K562 (cell line): Measurements from ENCODE around the gene GLRX5. TPM values are rescaled to one million over a fixed set of nuclear protein-coding genes. Genes with fewer than 3 reads are reported as not detected.

Experiments used
- ARID1B ChIP-seq: fragments of 450-650 bp; IDR thresholded peaks from 2 replicates; pipeline ENCODE4 v1.6.1; 2016; ENCODE audit warnings: antibody characterized with exemption, mild to moderate bottlenecking, inconsistent platforms
- ARNT ChIP-seq, 2 experiments: fragments of 450-650 bp; IDR thresholded peaks; 2 replicates each; pipeline ENCODE4 v1.6.1; 2016; ENCODE audit warnings: mild to moderate bottlenecking in 1 of 2
- BHLHE40 ChIP-seq: IDR thresholded peaks from 2 replicates; pipeline ENCODE4 v1.6.1; 2011; ENCODE audit warnings: low read length, improper control_type of control experiment
- CBX5 ChIP-seq: IDR thresholded peaks from 2 replicates; pipeline ENCODE4 v1.6.1; 2014; ENCODE audit warnings: low read depth, borderline replicate concordance
- CCNT2 ChIP-seq: IDR thresholded peaks from 2 replicates; pipeline ENCODE4 v1.6.1; 2011; ENCODE audit warnings: borderline replicate concordance, low read depth, mild to moderate bottlenecking, moderate library complexity, mixed read lengths, low read length; ENCODE audit not compliant: insufficient read length; ENCODE audit errors: extremely low read depth
- CEBPG ChIP-seq, 3 experiments: fragments of 200-800 bp in 1 of 3; sonication (Bioruptor generic) in 1 of 3; sonication (generic) in 1 of 3; formaldehyde crosslinking in 1 of 3; IDR thresholded peaks in 2 of 3; conservative IDR thresholded peaks in 1 of 3; 2 replicates each; pipeline versions ENCODE4 v1.6.1 to v1.8.0; 2016 to 2022; ENCODE audit warnings: missing compliant biosample characterization in 2 of 3, missing genetic modification characterization in 2 of 3, mild to moderate bottlenecking in 1 of 3, missing genetic modification reagents in 1 of 3
- CREB3 ChIP-seq: fragments of 450-650 bp; conservative IDR thresholded peaks from 2 replicates; pipeline ENCODE4 v1.6.1; 2016; ENCODE audit warnings: missing genetic modification characterization, low read depth, mild to moderate bottlenecking, missing compliant biosample characterization, moderate library complexity
- ELF1 ChIP-seq: fragments of 200-800 bp; sonication (Bioruptor generic); IDR thresholded peaks from 2 replicates; pipeline ENCODE4 v1.6.1; 2016; ENCODE audit warnings: missing genetic modification characterization, missing compliant biosample characterization
- FOXA3 ChIP-seq, 2 experiments: fragments of 450-650 bp in 1 of 2; sonication (generic) in 1 of 2; formaldehyde crosslinking; IDR thresholded peaks in 1 of 2; conservative IDR thresholded peaks in 1 of 2; 2 replicates each; pipeline versions ENCODE4 v1.4.0 to v1.8.0; 2020 to 2022; ENCODE audit warnings: mild to moderate bottlenecking in 2 of 2, missing genetic modification reagents in 1 of 2
- FOXK2 ChIP-seq, 2 experiments: fragments of 450-650 bp; IDR thresholded peaks in 1 of 2; conservative IDR thresholded peaks in 1 of 2; 2 replicates each; pipeline ENCODE4 v1.6.1; 2016; ENCODE audit warnings: low read depth in 2 of 2, mild to moderate bottlenecking in 1 of 2
- GABPA ChIP-seq: fragments of 200-800 bp; sonication (Bioruptor generic); conservative IDR thresholded peaks from 2 replicates; pipeline ENCODE4 v1.6.1; 2016; ENCODE audit warnings: low read depth, missing genetic modification characterization, missing compliant biosample characterization
- GABPB1 ChIP-seq: sonication (generic); formaldehyde crosslinking; IDR thresholded peaks from 2 replicates; pipeline ENCODE4 v1.8.0; 2022; ENCODE audit warnings: mild to moderate bottlenecking, missing genetic modification reagents
- GTF2E2 ChIP-seq: fragments of 200-800 bp; sonication (Bioruptor generic); IDR thresholded peaks from 2 replicates; pipeline ENCODE4 v1.6.1; 2016; ENCODE audit warnings: missing genetic modification characterization, missing compliant biosample characterization
- KLF16 ChIP-seq: IDR thresholded peaks from 2 replicates; pipeline ENCODE4 v1.6.1; 2016; ENCODE audit warnings: antibody characterized with exemption
- MEF2D ChIP-seq: conservative IDR thresholded peaks from 2 replicates; pipeline ENCODE4 v1.6.1; 2016; ENCODE audit warnings: low read depth, missing genetic modification characterization, missing compliant biosample characterization
- NFRKB ChIP-seq: fragments of 450-650 bp; IDR thresholded peaks from 2 replicates; pipeline ENCODE4 v1.6.1; 2016; ENCODE audit warnings: low read depth
- POLR2A ChIP-seq: fragments of 450-650 bp; conservative IDR thresholded peaks from 2 replicates; pipeline ENCODE4 v1.6.1; 2016
- RBM15 ChIP-seq: fragments of 200-400 bp; formaldehyde crosslinking; IDR thresholded peaks from 2 replicates; pipeline ENCODE4 v1.6.1; 2018; ENCODE audit warnings: mild to moderate bottlenecking, low read length, moderate library complexity; ENCODE audit not compliant: insufficient read depth
- TCF3 ChIP-seq: sonication (generic); formaldehyde crosslinking; IDR thresholded peaks from 2 replicates; pipeline ENCODE4 v1.4.0; 2020; ENCODE audit warnings: mild to moderate bottlenecking, missing genetic modification reagents
- TCF7 ChIP-seq: sonication (generic); IDR thresholded peaks from 2 replicates; pipeline ENCODE4 v1.6.1; 2016; ENCODE audit warnings: antibody characterized with exemption, borderline replicate concordance
- TEAD4 ChIP-seq, 2 experiments: sonication (generic) in 1 of 2; formaldehyde crosslinking in 1 of 2; IDR thresholded peaks; 2 replicates each; pipeline versions ENCODE4 v1.6.1 to v1.8.0; 2012 to 2022; ENCODE audit warnings: borderline replicate concordance in 1 of 2, inconsistent platforms in 1 of 2, low read length in 1 of 2, mild to moderate bottlenecking in 1 of 2, missing genetic modification reagents in 1 of 2
- ZNF239 ChIP-seq: fragments of 250-450 bp; sonication (Bioruptor Pico); IDR thresholded peaks from 2 replicates; pipeline ENCODE4 v1.4.0; 2020; ENCODE audit warnings: mild to moderate bottlenecking
- ZNF274 ChIP-seq: IDR thresholded peaks from 2 replicates; pipeline ENCODE4 v1.6.1; 2011; ENCODE audit warnings: low read depth, mild to moderate bottlenecking, low read length, moderate library complexity, borderline replicate concordance
- ZNF589 ChIP-seq: fragments of 200-800 bp; sonication (Bioruptor generic); IDR thresholded peaks from 2 replicates; pipeline ENCODE4 v1.6.1; 2016; ENCODE audit warnings: low read depth, missing genetic modification characterization, missing compliant biosample characterization
- polyA plus RNA-seq, 8 experiments: library from polyadenylated mRNA; depleted of rRNA in 4 of 8; stranded (reverse) in 5 of 8; unstranded in 3 of 8; fragments of >200 nt; fragmentation: Nextera tagmentation in 2 of 8; fragmentation: Illumina TruSeq in 1 of 8; extraction: Ambion mirVana in 2 of 8; extraction: Trizol in 1 of 8; gene quantifications; 2 replicates each; pipeline versions ENCODE4 v1.2.1 to v1.2.3, GENCODE V29; 2011 to 2014; ENCODE audit warnings: inconsistent platforms in 1 of 8, missing spikeins in 1 of 8
- total RNA-seq, 7 experiments: library from RNA; depleted of rRNA in 6 of 7; stranded (reverse); fragments of >200 nt in 6 of 7; fragmentation: Illumina TruSeq in 2 of 7; extraction: Trizol in 2 of 7; gene quantifications; 2 replicates each; pipeline versions ENCODE4 v1.2.1 to v1.2.3, GENCODE V29; 2011 to 2021; ENCODE audit warnings: low replicate concordance in 1 of 7
- TF ChIP-seq, protein P1 (sequence below): fragments of 250-450 bp; sonication (Bioruptor Pico); IDR thresholded peaks from 2 replicates; pipeline ENCODE4 v1.5.0; 2020; ENCODE audit warnings: mild to moderate bottlenecking

GLRX5 gene
- total and polyA plus RNA-seq, 9 of the 15 experiments (the other 6 are each of a cell fraction or from before 2014, with no cell fraction given): 16.7 to 96.8 (median 66.8) TPM

DNA sequence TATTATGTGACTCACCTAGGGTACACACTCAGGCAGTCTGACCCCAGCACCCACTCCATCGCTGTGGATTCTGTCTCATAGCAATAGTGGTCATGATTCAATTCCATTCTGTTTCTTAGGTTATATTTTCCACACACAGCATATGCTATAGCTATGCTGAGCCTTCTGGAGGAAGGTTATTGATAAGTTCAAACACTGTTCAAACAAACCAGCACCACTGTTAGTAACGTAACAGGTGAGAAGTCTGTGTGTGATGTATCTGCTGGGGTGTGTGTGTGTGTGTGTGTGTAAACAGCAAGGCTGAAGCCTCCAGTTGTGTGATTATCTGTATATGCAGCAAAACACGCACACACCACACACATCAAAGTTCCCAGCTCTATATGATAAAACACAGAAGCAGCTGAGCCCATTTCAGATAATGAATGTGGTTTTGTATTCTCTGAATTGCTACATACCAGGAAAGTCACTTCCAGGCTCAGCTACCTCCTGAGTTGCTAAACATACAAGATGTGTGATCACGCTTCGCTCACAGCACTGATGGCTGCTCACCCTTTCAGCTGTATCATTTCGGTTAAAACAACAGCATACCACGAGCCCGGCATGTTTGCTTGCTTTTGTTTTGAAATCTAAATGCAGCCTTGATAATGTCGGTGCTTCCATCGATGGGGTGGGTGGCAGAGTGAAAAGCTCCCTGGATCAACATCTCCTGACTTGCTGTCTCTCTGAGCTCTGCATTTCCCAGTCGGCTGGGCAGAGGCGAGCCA is 11.6 kb upstream of the GLRX5 start (continued):
- TF ChIP-seq GTF2E2 (tag): peak; percentile 12; the same call in 1 of the 2 replicates
- TF ChIP-seq BHLHE40: no peak; the same call in 1 of the 2 replicates
- peak in 1 of 2 experiments; percentile 61; a peak in 2 of 4 replicates for TF ChIP-seq FOXA3 (CRISPR knock-in tag; conservative IDR thresholded peaks at IDR 0.05 in 1 of 2, IDR thresholded peaks at IDR 0.05 in 1 of 2)
- TF ChIP-seq CBX5: no peak
- 0 out of 4 replicates have a peak, but pooled peaks of 1 of the 2 experiments have one; percentile 21 for TF ChIP-seq FOXK2 (conservative IDR thresholded peaks at IDR 0.05 in 1 of 2, IDR thresholded peaks at IDR 0.05 in 1 of 2; ENCODE audit: low read depth in 2 of 2)
- TF ChIP-seq CREB3 (tag): no peak
- 0 out of 2 replicates have a peak, but pooled peaks have one; percentile 57 for TF ChIP-seq ELF1
- TF ChIP-seq GABPB1: peak; percentile 40; the same call in 1 of the 2 replicates
- peak; percentile 28; the same call in 1 of the 2 replicates for TF ChIP-seq POLR2A
- peak; percentile 77; the same call in 1 of the 2 replicates for TF ChIP-seq TCF7
- TF ChIP-seq ZNF589 (CRISPR knock-in tag): peak; percentile 17; the same call in 1 of the 2 replicates
- TF ChIP-seq, protein P1, sequence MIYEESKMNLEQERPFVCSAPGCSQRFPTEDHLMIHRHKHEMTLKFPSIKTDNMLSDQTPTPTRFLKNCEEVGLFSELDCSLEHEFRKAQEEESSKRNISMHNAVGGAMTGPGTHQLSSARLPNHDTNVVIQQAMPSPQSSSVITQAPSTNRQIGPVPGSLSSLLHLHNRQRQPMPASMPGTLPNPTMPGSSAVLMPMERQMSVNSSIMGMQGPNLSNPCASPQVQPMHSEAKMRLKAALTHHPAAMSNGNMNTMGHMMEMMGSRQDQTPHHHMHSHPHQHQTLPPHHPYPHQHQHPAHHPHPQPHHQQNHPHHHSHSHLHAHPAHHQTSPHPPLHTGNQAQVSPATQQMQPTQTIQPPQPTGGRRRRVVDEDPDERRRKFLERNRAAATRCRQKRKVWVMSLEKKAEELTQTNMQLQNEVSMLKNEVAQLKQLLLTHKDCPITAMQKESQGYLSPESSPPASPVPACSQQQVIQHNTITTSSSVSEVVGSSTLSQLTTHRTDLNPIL: no peak
- no peak for TF ChIP-seq CEBPG (CRISPR knock-in tag; IDR thresholded peaks at IDR 0.05)
- no peak for TF ChIP-seq CEBPG (tag; conservative IDR thresholded peaks at IDR 0.05 in 1 of 2, IDR thresholded peaks at IDR 0.05 in 1 of 2)
- peak; percentile 79 for TF ChIP-seq TEAD4 (IDR thresholded peaks at IDR 0.05; ENCODE audit: low read length)
- no peak for TF ChIP-seq TEAD4 (CRISPR knock-in tag; IDR thresholded peaks at IDR 0.05; ENCODE audit: borderline replicate concordance)
- TF ChIP-seq GABPA (tag): 0 out of 2 replicates have a peak, but pooled peaks have one; percentile 4
- peak; percentile 82 for TF ChIP-seq TCF3 (CRISPR knock-in tag)
- TF ChIP-seq KLF16: 0 out of 2 replicates have a peak, but pooled peaks have one; percentile 36
- no peak for TF ChIP-seq ZNF274
- TF ChIP-seq CCNT2: peak; percentile 50
- TF ChIP-seq ARNT (IDR thresholded peaks at IDR 0.05): no peak
- TF ChIP-seq MEF2D (tag): no peak
- TF ChIP-seq ZNF239 (CRISPR knock-in tag): no peak
- no peak for TF ChIP-seq RBM15
- peak; percentile 77 for TF ChIP-seq ARID1B
- peak; percentile 79; the same call in 1 of the 2 replicates for TF ChIP-seq NFRKB
